ENCODE results near the gene DDX41.
"Not testable (repeated sequence)": the region's sequence is repeated elsewhere in the genome, so short reads cannot be mapped to it uniquely, and the experiment has no call there.

Gene DDX41

DNA sequence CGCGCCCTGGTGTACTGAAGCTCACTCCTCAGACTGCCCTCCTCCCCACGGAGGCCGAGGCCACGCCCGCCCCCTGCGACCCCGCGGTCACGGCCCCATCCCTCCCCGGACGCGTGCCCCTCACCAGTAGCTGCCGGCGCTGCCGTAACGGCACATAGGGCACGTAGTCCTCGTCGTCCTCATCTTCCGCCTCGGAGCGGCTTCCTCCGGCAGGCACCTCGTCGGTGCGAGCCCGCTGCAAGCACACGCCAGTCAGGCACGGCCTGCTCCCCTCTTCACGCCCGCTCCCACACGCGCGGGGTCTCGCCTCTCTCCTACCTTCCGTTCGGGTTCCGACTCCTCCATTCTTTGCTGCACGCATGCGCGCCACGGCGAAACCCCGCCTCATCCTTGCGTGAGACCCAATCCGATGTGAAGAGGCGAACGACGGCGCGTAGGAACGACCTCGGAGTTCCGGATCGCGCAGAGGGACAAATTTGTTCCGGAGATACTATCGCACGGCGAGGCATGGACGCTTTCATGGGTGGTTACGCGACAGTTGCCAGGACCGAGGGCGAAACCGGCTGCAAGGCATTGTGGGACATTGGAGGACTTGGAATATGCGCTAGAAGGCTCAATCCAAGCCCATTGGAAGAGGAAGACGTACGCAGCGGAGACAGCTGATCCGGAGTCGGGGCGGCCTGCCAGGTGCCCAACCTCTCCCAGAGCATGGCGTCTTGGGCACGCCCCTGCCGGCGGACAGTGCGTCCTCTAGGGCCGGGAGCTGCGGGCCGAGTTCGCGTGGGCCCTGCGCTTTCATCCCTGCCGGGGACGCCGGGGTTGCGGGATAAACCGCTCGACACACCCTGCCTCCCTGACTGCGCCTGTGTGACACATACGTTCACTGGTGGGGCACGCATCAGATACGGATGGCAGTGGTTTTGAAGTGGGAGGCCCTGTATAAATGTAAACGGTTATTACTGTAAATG is at the start of gene DDX41:
DDX41 (minus strand) TSS at position 361 of the 968 bp plus-strand sequence; CDS start at position 345, 16 bp downstream.
- peak; percentile 99 for DNase-seq (ENCODE audit: low read depth in 2 of 2)
- peak within 1 kb of the TSS; percentile 81 to 100 for H3K4me3 ChIP-seq (replicated peaks in 1 of 2; ENCODE audit: low read depth in 2 of 2, low read length in 2 of 2)

DNA sequence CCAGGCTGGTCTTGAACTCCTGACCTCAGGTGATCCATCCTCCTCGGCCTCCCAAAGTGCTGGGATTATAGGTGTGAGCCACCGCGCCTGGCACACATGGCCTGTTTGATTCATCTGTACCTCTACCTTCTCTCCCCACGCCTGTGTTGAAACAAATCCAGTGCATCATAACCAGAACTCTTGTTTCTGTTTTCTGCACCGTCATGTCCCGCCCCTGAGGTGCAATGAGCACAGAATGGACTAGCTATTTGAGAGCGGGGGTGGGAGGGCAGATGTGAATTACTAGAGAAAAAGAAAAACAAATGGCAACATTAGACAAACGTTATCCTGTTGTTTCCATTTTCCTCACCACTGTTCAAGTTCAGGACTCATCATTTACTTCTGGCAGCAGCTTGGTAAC is 48.3 kb upstream of the DDX41 start:
- no peak for DNase-seq (ENCODE audit: low read depth in 2 of 2)
- TF ChIP-seq CTCF (IDR thresholded peaks at IDR 0.05; ENCODE audit: low read depth, low read length) = no peak
- no peak overlapping the region for H3K4me3 ChIP-seq (replicated peaks in 1 of 2; ENCODE audit: low read depth in 2 of 2, low read length in 2 of 2)

More for the DNA sequence above, at the start of gene DDX41:
- TF ChIP-seq CTCF (IDR thresholded peaks at IDR 0.05; ENCODE audit: low read depth, low read length) = no peak

- DNase-seq (ENCODE audit: low read depth in 2 of 2); H3K4me3 ChIP-seq (replicated peaks in 1 of 2; ENCODE audit: low read depth in 2 of 2, low read length in 2 of 2): not testable (repeated sequence)
Observed at GRCh38 chr5:177559446-177559941, 42.7 kb upstream of the DDX41 start.

GRCh38 chr5:177557796-177558195 is 41.0 kb upstream of the DDX41 start:
- TF ChIP-seq CTCF (IDR thresholded peaks at IDR 0.05; ENCODE audit: low read depth, low read length) = no peak
- DNase-seq (ENCODE audit: low read depth in 2 of 2) = no peak
- no peak overlapping the region for H3K4me3 ChIP-seq (replicated peaks in 1 of 2; ENCODE audit: low read depth in 2 of 2, low read length in 2 of 2)

DNA sequence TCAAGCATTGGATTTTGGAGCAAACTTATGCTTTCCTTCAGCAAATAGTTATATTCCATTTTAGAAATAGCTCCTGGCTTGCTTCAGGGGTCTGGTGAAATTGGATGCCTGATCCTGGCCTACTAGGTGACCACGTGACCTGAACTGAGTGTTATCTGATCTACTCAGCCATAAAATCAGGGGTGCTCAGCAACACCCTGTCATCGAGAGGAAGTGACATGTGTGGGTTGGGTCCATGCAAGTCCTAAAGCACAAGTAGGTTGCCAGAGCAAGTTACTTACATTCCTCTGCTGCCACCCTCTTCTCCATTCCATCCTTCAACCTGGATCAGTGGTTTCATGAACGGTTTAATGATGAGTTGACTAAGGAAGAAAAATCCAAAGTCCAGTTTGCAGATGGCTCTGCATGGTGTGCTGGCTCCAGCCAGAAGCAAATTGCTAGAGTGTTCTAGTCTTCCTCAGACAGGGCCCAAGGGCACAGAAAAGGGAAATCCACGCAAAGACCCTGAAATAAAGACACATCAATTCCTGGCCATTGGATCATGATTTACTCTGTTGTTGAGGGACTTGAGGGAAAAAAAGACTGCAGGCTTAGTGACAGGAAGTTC is 40.4 kb upstream of the DDX41 start:
- no peak for DNase-seq (ENCODE audit: low read depth in 2 of 2)
- no peak overlapping the region for H3K4me3 ChIP-seq (replicated peaks in 1 of 2; ENCODE audit: low read depth in 2 of 2, low read length in 2 of 2)

GRCh38 chr5:177555665-177556064 is 38.9 kb upstream of the DDX41 start:
- H3K4me3 ChIP-seq (replicated peaks in 1 of 2; ENCODE audit: low read depth in 2 of 2, low read length in 2 of 2) = no peak overlapping the region
- no peak for TF ChIP-seq CTCF (IDR thresholded peaks at IDR 0.05; ENCODE audit: low read depth, low read length)

More for the DNA sequence above, 40.4 kb upstream of the DDX41 start:
- no peak for TF ChIP-seq CTCF (IDR thresholded peaks at IDR 0.05; ENCODE audit: low read depth, low read length)

GRCh38 chr5:177555228-177555627 is 38.5 kb upstream of the DDX41 start:
- no peak for TF ChIP-seq CTCF (IDR thresholded peaks at IDR 0.05; ENCODE audit: low read depth, low read length)
- no peak overlapping the region for H3K4me3 ChIP-seq (replicated peaks in 1 of 2; ENCODE audit: low read depth in 2 of 2, low read length in 2 of 2)

More at GRCh38 chr5:177555665-177556064, 38.9 kb upstream of the DDX41 start:
- DNase-seq (ENCODE audit: low read depth in 2 of 2) = no peak

More at GRCh38 chr5:177555228-177555627, 38.5 kb upstream of the DDX41 start:
- no peak for DNase-seq (ENCODE audit: low read depth in 2 of 2)

All from cardiac fibroblast (primary cell).